ENCODE results near the gene ANKRD6.

Gene ANKRD6

DNA sequence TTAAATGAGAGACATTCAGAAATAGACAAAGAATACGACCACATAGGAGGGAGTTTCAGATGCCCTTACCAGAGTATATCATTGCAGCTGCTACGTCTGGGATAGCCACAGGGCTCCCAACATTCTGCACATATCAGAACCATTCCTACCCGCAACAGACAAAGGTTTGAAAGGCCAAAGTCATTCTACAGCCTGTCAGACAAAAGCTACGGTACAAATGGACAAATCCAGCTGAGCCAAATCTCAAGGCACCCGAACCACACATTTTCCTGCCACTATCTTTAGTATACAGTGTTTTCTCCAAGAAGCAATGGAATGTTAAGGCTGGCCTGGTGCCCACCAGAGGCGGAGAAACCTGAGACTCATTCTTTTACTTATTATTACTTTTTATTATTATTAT lies 236.1 kb downstream of the ANKRD6 start:
- Histone ChIP-seq H3K9me2 (replicated peaks; ENCODE audit: insufficient read depth, low read length) (no peaks in the 10 kb centered on the region), H2AFZ (ENCODE audit: low read depth, low read length, severe bottlenecking) (no peak overlapping the region), H4K20me1 (ENCODE audit: low read depth, low read length) (no peaks in the 10 kb centered on the region), H3K9ac (ENCODE audit: low read length) (no peak overlapping the region), H3K79me2 (ENCODE audit: insufficient read depth, low read length) (no peaks in the 10 kb centered on the region), H3K36me3 (ENCODE audit: low read length) (peaks cover 26% of the 10 kb centered on the region), H3K27me3 (ENCODE audit: low read length) (no peaks in the 10 kb centered on the region), H3K27ac (ENCODE audit: low read depth, low read length) (no peak overlapping the region), H3K4me2 (ENCODE audit: low read depth, low read length, poor library complexity, severe bottlenecking) (no peak overlapping the region), H3K9me3 (ENCODE audit: insufficient read depth, low read length) (no peaks in the 10 kb centered on the region), H3F3A (ENCODE audit: insufficient read depth) (no peaks in the 10 kb centered on the region), H3K4me3 (ENCODE audit: insufficient read depth, low read length, poor library complexity, severe bottlenecking) (no peak overlapping the region)
- TF ChIP-seq EZH2phosphoT487 (conservative IDR thresholded peaks at IDR 0.05; ENCODE audit: low read length): no peak
- TF ChIP-seq, protein P1, sequence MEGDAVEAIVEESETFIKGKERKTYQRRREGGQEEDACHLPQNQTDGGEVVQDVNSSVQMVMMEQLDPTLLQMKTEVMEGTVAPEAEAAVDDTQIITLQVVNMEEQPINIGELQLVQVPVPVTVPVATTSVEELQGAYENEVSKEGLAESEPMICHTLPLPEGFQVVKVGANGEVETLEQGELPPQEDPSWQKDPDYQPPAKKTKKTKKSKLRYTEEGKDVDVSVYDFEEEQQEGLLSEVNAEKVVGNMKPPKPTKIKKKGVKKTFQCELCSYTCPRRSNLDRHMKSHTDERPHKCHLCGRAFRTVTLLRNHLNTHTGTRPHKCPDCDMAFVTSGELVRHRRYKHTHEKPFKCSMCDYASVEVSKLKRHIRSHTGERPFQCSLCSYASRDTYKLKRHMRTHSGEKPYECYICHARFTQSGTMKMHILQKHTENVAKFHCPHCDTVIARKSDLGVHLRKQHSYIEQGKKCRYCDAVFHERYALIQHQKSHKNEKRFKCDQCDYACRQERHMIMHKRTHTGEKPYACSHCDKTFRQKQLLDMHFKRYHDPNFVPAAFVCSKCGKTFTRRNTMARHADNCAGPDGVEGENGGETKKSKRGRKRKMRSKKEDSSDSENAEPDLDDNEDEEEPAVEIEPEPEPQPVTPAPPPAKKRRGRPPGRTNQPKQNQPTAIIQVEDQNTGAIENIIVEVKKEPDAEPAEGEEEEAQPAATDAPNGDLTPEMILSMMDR (IDR thresholded peaks at IDR 0.05; ENCODE audit: insufficient read depth, low read length, poor library complexity, severe bottlenecking): no peak

DNA sequence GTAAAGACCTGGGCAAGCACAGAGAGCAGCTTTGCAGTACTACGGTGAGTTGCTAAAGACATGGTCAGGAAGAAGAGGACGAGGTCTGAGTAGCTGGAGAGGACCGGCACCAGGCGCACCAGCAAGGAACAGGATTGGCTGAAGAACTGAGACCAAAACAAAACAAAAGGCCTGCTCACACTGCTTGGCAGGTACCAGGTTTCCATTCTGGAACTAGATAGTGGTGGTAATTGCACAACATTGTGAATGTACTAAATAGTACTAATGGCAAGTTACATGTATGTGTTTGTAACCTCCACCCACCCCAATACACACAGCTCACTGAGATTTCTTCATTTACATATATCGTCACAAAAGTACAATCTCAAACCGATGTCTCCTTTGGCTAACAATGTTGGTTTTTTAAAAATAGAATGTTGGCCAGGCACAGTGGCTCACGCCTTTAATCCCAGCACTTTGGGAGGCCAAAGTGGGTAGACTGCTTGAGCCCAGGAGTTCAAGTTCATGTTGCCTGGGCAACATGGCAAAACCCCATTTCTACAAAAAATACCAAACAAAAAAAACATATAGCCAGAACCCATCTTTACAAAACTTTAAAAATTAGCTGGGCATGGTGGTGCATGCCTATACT lies 238.1 kb downstream of the ANKRD6 start:
- no peaks in the 10 kb centered on the region for H3K27me3 ChIP-seq (ENCODE audit: low read length)
- H4K20me1 ChIP-seq (ENCODE audit: low read depth, low read length): no peaks in the 10 kb centered on the region
- no peaks in the 10 kb centered on the region for H3F3A ChIP-seq (ENCODE audit: insufficient read depth)
- no peak overlapping the region for H3K9ac ChIP-seq (ENCODE audit: low read length)
- H3K36me3 ChIP-seq (ENCODE audit: low read length): peaks cover 30% of the 10 kb centered on the region
- no peaks in the 10 kb centered on the region for H3K9me2 ChIP-seq (replicated peaks; ENCODE audit: insufficient read depth, low read length)
- no peak overlapping the region for H2AFZ ChIP-seq (ENCODE audit: low read depth, low read length, severe bottlenecking)
- H3K4me3 ChIP-seq (ENCODE audit: insufficient read depth, low read length, poor library complexity, severe bottlenecking): no peak overlapping the region
- H3K27ac ChIP-seq (ENCODE audit: low read depth, low read length): no peak overlapping the region
- H3K9me3 ChIP-seq (ENCODE audit: insufficient read depth, low read length): no peaks in the 10 kb centered on the region
- H3K4me2 ChIP-seq (ENCODE audit: low read depth, low read length, poor library complexity, severe bottlenecking): no peak overlapping the region
- no peaks in the 10 kb centered on the region for H3K79me2 ChIP-seq (ENCODE audit: insufficient read depth, low read length)
- TF ChIP-seq EZH2phosphoT487 (conservative IDR thresholded peaks at IDR 0.05; ENCODE audit: low read length): no peak
- TF ChIP-seq, protein P1 (IDR thresholded peaks at IDR 0.05; ENCODE audit: insufficient read depth, low read length, poor library complexity, severe bottlenecking): no peak

DNA sequence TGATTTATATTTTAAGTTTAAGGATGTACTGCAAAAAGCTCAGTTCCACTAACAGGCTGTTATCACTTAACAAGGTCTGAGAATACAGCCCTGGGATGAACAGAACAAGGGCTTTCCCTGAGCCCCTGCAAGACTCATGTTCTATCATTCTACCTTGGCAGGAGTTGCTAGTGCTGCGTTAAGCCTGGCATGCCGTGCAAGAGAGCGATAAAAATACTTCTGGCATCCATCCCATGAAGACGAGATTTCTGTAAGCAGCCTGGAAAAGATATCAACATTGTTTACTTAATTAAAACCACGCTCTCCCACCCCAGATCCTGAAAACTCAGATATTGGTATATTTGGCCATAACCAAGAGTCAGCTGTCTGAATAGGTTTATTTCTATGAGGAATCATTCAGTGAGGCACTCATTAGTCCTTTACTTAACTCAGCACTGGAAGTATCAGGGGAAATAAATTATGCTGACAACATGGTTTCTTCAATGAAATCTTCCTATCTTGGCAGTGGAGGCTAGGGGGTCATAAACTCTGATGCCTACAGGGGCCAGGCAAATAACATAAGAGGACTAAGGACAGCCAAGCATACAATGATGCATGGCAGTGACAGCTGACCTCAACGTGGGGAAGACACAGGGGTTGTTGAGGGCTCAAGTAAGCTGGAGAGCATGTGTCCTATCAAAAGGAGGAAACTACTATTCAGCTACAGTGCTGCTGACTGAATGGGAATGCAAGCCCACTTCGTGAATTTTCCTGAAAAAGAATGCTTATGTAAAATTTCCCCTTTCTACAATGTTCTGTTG lies 243.2 kb downstream of the ANKRD6 start:
- Histone ChIP-seq H3K27ac (ENCODE audit: low read depth, low read length) (no peak overlapping the region), H3K79me2 (ENCODE audit: insufficient read depth, low read length) (no peaks in the 10 kb centered on the region), H4K20me1 (ENCODE audit: low read depth, low read length) (no peaks in the 10 kb centered on the region), H2AFZ (ENCODE audit: low read depth, low read length, severe bottlenecking) (no peak overlapping the region), H3K9ac (ENCODE audit: low read length) (no peak overlapping the region), H3K4me3 (ENCODE audit: insufficient read depth, low read length, poor library complexity, severe bottlenecking) (no peak overlapping the region), H3F3A (ENCODE audit: insufficient read depth) (no peaks in the 10 kb centered on the region), H3K36me3 (ENCODE audit: low read length) (peaks cover 24% of the 10 kb centered on the region), H3K27me3 (ENCODE audit: low read length) (no peaks in the 10 kb centered on the region), H3K9me2 (replicated peaks; ENCODE audit: insufficient read depth, low read length) (no peaks in the 10 kb centered on the region), H3K9me3 (ENCODE audit: insufficient read depth, low read length) (no peaks in the 10 kb centered on the region), H3K4me2 (ENCODE audit: low read depth, low read length, poor library complexity, severe bottlenecking) (no peak overlapping the region)
- TF ChIP-seq, protein P1 (IDR thresholded peaks at IDR 0.05; ENCODE audit: insufficient read depth, low read length, poor library complexity, severe bottlenecking): no peak
- no peak for TF ChIP-seq EZH2phosphoT487 (conservative IDR thresholded peaks at IDR 0.05; ENCODE audit: low read length)
